Uterus (tissue), 4 donors: ENCODE measurements around the gene KYAT1. TPM values are rescaled to one million over a fixed set of nuclear protein-coding genes. Genes with fewer than 3 reads are reported as not detected.

ENCODE experiments used
- DNase-seq, 2 donors: peaks; one replicate each; pipeline ENCODE4 v3.0.0-alpha.2; 2019 to 2020
- H3K27ac ChIP-seq, 2 donors: fragments of 200-600 bp; sonication (generic); 1 replicate in 1 of 2; 2 replicates in 1 of 2; pipeline ENCODE4 v1.5.1; 2016 to 2018
- H3K27me3 ChIP-seq, 2 donors: fragments of 200-600 bp; sonication (generic); one replicate each; pipeline ENCODE4 v1.5.1; 2018 to 2019; ENCODE audit warnings: control low read depth in 1 of 2
- H3K36me3 ChIP-seq, 2 donors: fragments of 200-600 bp; sonication (generic); one replicate each; pipeline ENCODE4 v1.5.1; 2019; ENCODE audit warnings: control low read depth in 1 of 2
- H3K4me1 ChIP-seq, 2 donors: fragments of 200-600 bp; sonication (generic); one replicate each; pipeline ENCODE4 v1.5.1; 2018 to 2019; ENCODE audit warnings: control low read depth in 1 of 2
- H3K4me3 ChIP-seq, 2 donors: fragments of 200-600 bp; sonication (generic); 1 replicate in 1 of 2; 2 replicates in 1 of 2; pipeline ENCODE4 v1.5.1; 2018 to 2019; ENCODE audit warnings: mild to moderate bottlenecking in 1 of 2
- H3K9me3 ChIP-seq, 2 donors: fragments of 200-600 bp; sonication (generic); one replicate each; pipeline ENCODE4 v1.5.1; 2019; ENCODE audit warnings: control low read depth in 1 of 2
- POLR2A ChIP-seq, 2 donors: fragments of 450-650 bp; IDR thresholded peaks; one replicate each; pipeline ENCODE4 v1.6.1; 2016; ENCODE audit warnings: antibody characterized with exemption in 2 of 2, mild to moderate bottlenecking in 1 of 2, moderate library complexity in 1 of 2
- intact Hi-C: fragments of 100-400 bp; cut with DNase I; formaldehyde crosslinking; loops from one replicate; pipeline ENCODE4 v1.15.1; 2023; ENCODE audit warnings: low total_unique reads
- total RNA-seq, 4 donors: library from RNA; depleted of rRNA in 3 of 4; stranded (reverse); fragments of >200 nt in 3 of 4; gene quantifications; one replicate each; pipeline versions ENCODE4 v1.1.0 to v1.2.4, GENCODE V29; 2014 to 2023
- TF ChIP-seq, protein P1 (sequence below), 4 experiments: fragments of 200-600 bp in 2 of 4; fragments of 450-650 bp in 2 of 4; sonication (generic) in 2 of 4; IDR thresholded peaks; one replicate each; pipeline ENCODE4 v1.5.1; 2016 to 2019; ENCODE audit warnings: antibody characterized with exemption in 4 of 4, mild to moderate bottlenecking in 2 of 4, moderate library complexity in 1 of 4
- donor health status: DM: yes; HTN: yes; CAD: no.

KYAT1 gene
- total RNA-seq, 4 donors from 2014 or later = 1.5 to 11.0 (median 3.4) TPM

DNA sequence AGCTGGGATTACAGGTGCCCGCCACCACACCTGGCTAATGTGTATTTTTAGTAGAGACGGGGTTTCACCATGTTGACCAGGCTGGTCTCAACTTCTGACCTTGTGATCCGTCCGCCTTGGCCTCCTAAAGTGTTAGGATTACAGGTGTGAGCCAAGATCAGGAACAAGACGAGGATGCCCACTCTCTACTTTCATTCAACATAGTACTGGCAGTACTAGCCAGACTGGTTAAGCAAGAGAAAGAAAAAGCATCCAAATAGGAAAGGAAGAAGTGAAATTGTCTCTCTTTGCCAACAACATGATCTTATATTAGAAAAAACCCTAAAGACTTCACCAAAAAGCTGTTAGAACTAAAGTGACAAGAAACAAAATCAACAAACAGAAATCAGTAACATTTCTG lies 70.9 kb downstream of the KYAT1 start:
- H3K4me3 ChIP-seq = no peak overlapping the region
- H3K4me1 ChIP-seq = no peaks in the 10 kb centered on the region
- intact Hi-C loops = no loop called here
- no peaks in the 10 kb centered on the region for H3K9me3 ChIP-seq
- H3K27ac ChIP-seq = no peak overlapping the region
- no peak for TF ChIP-seq POLR2A (IDR thresholded peaks at IDR 0.05)
- TF ChIP-seq, protein P1, sequence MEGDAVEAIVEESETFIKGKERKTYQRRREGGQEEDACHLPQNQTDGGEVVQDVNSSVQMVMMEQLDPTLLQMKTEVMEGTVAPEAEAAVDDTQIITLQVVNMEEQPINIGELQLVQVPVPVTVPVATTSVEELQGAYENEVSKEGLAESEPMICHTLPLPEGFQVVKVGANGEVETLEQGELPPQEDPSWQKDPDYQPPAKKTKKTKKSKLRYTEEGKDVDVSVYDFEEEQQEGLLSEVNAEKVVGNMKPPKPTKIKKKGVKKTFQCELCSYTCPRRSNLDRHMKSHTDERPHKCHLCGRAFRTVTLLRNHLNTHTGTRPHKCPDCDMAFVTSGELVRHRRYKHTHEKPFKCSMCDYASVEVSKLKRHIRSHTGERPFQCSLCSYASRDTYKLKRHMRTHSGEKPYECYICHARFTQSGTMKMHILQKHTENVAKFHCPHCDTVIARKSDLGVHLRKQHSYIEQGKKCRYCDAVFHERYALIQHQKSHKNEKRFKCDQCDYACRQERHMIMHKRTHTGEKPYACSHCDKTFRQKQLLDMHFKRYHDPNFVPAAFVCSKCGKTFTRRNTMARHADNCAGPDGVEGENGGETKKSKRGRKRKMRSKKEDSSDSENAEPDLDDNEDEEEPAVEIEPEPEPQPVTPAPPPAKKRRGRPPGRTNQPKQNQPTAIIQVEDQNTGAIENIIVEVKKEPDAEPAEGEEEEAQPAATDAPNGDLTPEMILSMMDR (IDR thresholded peaks at IDR 0.05) = no peak
- no peaks in the 10 kb centered on the region for H3K36me3 ChIP-seq
- no peak for DNase-seq
- no peaks in the 10 kb centered on the region for H3K27me3 ChIP-seq

DNA sequence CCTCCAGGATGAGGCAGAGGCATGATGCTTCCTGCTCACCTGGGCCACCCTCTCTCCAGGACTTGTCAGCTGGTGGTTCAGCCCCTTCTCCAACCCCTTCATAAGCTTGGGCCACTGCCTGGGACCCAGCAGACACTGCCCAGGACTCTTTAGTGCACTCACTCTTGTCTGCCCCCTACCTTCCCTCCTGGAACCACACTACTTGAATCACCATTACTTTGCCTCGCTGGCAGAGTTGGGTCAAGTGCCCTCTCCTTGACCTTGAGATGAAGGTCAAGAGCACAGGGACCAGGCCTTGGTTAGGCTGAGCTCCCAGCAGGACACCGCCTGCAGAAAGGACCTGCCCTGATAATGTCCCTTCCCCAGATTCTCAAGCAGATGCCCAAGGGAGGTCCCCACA lies 71.9 kb downstream of the KYAT1 start:
- no peak for DNase-seq
- TF ChIP-seq, protein P1 (IDR thresholded peaks at IDR 0.05) = no peak
- TF ChIP-seq POLR2A (IDR thresholded peaks at IDR 0.05) = no peak
- Histone ChIP-seq H3K9me3 (no peaks in the 10 kb centered on the region), H3K27me3 (no peaks in the 10 kb centered on the region), H3K4me3 (no peak overlapping the region), H3K27ac (no peak overlapping the region), H3K4me1 (no peaks in the 10 kb centered on the region), H3K36me3 (no peaks in the 10 kb centered on the region)
- intact Hi-C loops = no loop called here

DNA sequence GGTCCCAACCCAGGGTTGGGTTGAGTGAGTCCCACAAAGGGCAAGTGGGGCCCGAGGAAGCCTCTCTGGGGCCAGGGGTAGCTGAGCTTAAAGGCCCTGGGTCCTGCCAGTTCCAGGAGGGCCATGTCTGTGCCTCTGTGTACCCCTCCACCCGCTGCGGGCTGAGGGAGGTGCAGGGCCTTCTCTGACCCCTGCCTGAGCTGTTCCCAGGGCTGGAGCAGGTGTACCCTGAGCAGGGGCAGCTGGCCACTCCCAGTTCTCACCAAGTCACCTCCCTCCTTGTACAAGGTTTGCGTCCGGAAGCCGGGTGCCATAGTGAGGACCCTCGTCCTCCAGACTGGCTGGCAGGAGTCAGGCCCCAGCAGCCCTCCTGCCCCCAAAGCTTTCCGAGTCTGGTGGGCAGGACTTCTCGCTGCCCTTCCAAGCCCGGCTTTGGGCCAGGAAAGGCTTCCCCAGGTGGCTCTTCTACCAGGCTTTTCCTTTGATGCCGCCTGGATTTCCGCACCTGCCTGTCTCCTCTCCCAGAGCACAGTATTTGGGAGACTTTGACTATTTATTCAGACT lies 72.6 kb downstream of the KYAT1 start:
- Histone ChIP-seq H3K27me3 (no peaks in the 10 kb centered on the region), H3K27ac (no peak overlapping the region), H3K4me1 (no peaks in the 10 kb centered on the region), H3K4me3 (no peak overlapping the region), H3K36me3 (no peaks in the 10 kb centered on the region), H3K9me3 (no peaks in the 10 kb centered on the region)
- TF ChIP-seq, protein P1 (IDR thresholded peaks at IDR 0.05) = no peak
- TF ChIP-seq POLR2A (IDR thresholded peaks at IDR 0.05) = no peak
- intact Hi-C loops = no loop called here
- DNase-seq = no peak

DNA sequence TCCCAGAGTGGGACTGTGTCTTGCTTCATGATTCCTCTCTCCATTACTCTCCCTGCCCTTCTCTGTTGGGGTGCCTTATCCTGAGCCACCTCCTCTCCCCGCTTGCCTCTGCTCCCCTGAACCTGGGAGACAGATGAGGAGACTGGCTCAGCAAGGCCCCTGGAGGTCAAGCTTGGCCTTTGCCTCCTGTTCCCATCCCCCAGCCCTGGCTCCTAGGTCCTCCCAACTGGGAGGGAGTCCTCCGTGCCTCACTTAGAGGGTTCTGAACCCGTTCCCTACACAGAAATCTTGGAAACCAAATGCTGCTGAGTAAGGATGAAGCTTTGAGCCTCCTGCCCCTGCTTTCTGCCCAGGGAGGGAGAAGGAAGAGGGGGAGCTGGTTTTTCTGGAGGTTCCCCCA lies 73.2 kb downstream of the KYAT1 start:
- no peaks in the 10 kb centered on the region for H3K36me3 ChIP-seq

DNA sequence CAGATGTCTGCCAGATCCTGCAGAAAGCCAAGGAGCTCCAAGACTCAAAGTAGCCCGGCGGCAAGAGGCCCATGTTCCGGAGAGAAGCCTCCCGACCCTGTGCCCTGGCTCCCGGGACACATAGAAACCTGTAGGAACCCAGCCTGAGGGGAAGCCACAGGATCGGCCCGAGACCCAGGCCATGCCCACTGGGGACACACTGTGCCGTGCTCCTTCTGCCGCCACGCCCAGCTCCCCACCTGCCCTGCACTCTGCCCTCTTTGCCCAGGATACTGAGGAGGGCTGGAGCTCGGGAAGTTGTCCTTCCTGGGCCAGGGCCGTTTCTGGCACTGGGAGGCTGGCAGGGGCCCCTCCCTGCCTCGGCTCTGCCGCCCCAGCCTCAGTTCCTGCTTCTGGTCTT lies 73.9 kb downstream of the KYAT1 start:
- intact Hi-C loops = no loop called here
- Histone ChIP-seq H3K4me1 (no peaks in the 10 kb centered on the region), H3K36me3 (no peaks in the 10 kb centered on the region), H3K9me3 (no peaks in the 10 kb centered on the region), H3K4me3 (no peak overlapping the region), H3K27me3 (no peaks in the 10 kb centered on the region), H3K27ac (no peak overlapping the region)
- TF ChIP-seq, protein P1 (IDR thresholded peaks at IDR 0.05) = no peak
- no peak for TF ChIP-seq POLR2A (IDR thresholded peaks at IDR 0.05)
- no peak for DNase-seq

More for the DNA sequence above, 73.2 kb downstream of the KYAT1 start:
- H3K4me3 ChIP-seq = no peak overlapping the region
- H3K4me1 ChIP-seq = no peaks in the 10 kb centered on the region
- no peaks in the 10 kb centered on the region for H3K9me3 ChIP-seq
- intact Hi-C loops = no loop called here
- H3K27me3 ChIP-seq = no peaks in the 10 kb centered on the region
- DNase-seq = no peak
- H3K27ac ChIP-seq = no peak overlapping the region
- TF ChIP-seq, protein P1 (IDR thresholded peaks at IDR 0.05) = no peak
- no peak for TF ChIP-seq POLR2A (IDR thresholded peaks at IDR 0.05)
